IgD-negative memory B cell (primary cell): ENCODE results near the gene INPP4A. TPM values are rescaled to one million over a fixed set of nuclear protein-coding genes. Genes with fewer than 3 reads are reported as not detected.

Experiments
- H3K27ac Mint-ChIP-seq, 3 donors: one replicate each; pipeline ENCODE4 v1.8.0; 2020 to 2022; ENCODE audit warnings: mild to moderate bottlenecking in 3 of 3, mixed read lengths in 3 of 3, moderate library complexity in 1 of 3
- H3K27me3 Mint-ChIP-seq: one replicate; pipeline ENCODE4 v1.8.0; 2021; ENCODE audit warnings: mixed read lengths
- H3K36me3 Mint-ChIP-seq: one replicate; pipeline ENCODE4 v1.8.0; 2020; ENCODE audit warnings: mild to moderate bottlenecking, mixed read lengths
- H3K4me1 Mint-ChIP-seq, 3 donors: one replicate each; pipeline ENCODE4 v1.8.0; 2020 to 2022; ENCODE audit warnings: mixed read lengths in 3 of 3, mild to moderate bottlenecking in 1 of 3
- H3K4me3 Mint-ChIP-seq, 4 donors: one replicate each; pipeline ENCODE4 v1.8.0; 2020 to 2022; ENCODE audit warnings: mild to moderate bottlenecking in 4 of 4, mixed read lengths in 4 of 4, moderate library complexity in 3 of 4
- H3K9me3 Mint-ChIP-seq, 3 donors: one replicate each; pipeline ENCODE4 v1.8.0; 2020 to 2021; ENCODE audit warnings: mixed read lengths in 3 of 3, mild to moderate bottlenecking in 1 of 3
- polyA plus RNA-seq: library from polyadenylated mRNA; unstranded; fragments of 300-500 nt; fragmentation: Illumina TruSeq; gene quantifications from one replicate; pipeline ENCODE4 v1.2.3, GENCODE V29; 2021

Gene INPP4A
- polyA plus RNA-seq, 1 donor from 2014 or later = 8.2 TPM

DNA sequence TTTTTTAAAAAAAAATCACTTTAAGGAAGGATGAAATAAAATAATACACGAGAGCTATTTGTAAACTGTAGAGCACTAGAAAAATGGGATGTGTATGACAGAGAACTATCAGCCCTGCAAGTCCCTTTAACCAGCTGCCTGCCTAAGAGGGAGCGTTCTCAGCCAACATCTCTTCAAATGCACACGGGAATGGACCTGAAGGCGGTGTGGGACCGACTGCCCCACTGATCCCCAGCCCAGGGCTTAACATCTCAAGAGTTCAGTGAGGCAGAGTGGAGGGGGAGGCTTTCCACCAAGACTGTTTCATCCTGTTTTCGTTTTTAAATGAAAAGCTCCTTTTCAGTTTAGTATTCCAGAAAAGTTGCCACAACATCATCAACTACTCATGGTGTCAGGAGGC, 2.2 kb downstream of the INPP4A start:
- Mint-ChIP-seq H3K36me3 (peaks cover 2% of the 10 kb centered on the region), H3K4me1 (peaks cover 17 to 22% (median 21%) of the 10 kb centered on the region in 3 donors), H3K4me3 (peak overlapping the region; percentile 4 to 99 (median 72)), H3K27me3 (no peaks in the 10 kb centered on the region), H3K9me3 (no peaks in the 10 kb centered on the region), H3K27ac (peak overlapping the region in 2 of 3 donors; percentile 49 to 72)

DNA sequence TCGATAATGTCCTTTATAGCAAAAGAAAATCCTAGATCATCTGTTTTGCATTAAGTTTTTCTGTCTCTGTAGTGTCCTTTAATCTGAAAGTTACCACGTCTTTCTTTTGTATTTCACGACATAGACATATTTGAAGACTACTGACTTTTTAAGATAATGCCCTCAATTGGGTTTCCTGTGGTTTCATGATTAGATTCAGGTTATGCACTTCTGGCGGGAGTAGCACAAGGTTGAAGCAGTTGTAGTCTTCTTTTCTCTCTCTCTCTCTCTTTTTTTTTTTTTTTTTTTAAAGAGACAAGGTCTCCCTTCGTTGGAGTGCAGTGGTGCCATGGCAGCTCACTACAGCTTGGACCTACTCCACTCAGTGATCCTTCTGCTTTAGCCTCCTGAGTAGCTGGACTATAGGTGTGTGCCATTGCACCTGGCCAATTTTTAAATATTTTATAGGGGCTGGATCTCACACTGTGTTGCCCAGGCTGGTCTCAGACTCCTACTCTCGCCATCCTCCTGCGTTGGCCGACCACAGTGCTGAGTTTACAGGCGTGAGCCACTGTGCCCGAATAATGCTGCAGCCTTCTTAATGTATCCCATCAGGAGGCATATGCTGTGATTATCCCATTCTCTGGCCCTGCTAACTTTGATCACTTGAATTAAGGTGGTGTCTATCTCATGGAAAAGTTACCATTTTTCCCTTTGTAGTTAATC, 3.9 kb downstream of the INPP4A start:
- Mint-ChIP-seq H3K27me3 (no peaks in the 10 kb centered on the region), H3K36me3 (peaks cover 7% of the 10 kb centered on the region), H3K4me1 (peaks cover 25 to 34% (median 30%) of the 10 kb centered on the region in 3 donors), H3K27ac (peak overlapping the region in 2 of 3 donors; percentile 28 to 40), H3K4me3 (peak overlapping the region in 2 of 4 donors; percentile 12 to 54), H3K9me3 (no peaks in the 10 kb centered on the region)

DNA sequence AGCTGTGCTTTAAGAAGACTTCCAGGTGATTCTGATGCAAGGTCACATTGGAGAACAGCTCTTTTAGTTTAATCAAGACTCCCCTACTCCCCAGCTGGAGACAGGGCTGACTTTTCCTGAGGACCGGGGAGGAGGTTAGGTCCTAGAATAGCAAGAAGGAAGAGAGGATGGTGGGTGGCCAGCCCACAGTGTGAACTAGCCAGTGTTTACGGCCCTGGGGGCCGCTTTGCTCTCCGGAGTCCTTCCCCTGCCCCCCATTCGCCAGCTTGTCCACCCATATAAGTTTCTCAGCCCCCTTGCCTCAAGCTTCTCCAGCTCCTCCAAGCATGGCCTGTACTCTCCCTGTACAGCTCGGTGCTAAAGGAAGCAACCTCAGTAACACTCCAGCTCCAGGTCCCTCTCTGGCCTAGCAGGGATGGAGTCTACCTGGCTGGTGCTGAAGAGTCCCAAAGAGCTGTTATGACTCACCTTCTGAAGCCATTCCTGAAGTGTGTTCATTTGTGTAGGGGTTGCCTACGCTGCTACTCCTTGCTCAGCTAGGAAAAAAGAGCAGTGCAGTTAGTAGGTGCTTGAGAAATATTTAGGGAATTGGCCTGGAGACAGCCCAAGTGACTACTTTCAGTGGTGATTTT, 7.9 kb downstream of the INPP4A start:
- peaks cover 7% of the 10 kb centered on the region for H3K36me3 Mint-ChIP-seq
- no peaks in the 10 kb centered on the region for H3K27me3 Mint-ChIP-seq
- peak overlapping the region in 2 of 3 donors; percentile 8 to 63 for H3K27ac Mint-ChIP-seq
- peaks cover 28 to 40% (median 38%) of the 10 kb centered on the region in 3 donors for H3K4me1 Mint-ChIP-seq
- H3K4me3 Mint-ChIP-seq = peak overlapping the region in 1 of 4 donors; percentile 11
- no peaks in the 10 kb centered on the region for H3K9me3 Mint-ChIP-seq

DNA sequence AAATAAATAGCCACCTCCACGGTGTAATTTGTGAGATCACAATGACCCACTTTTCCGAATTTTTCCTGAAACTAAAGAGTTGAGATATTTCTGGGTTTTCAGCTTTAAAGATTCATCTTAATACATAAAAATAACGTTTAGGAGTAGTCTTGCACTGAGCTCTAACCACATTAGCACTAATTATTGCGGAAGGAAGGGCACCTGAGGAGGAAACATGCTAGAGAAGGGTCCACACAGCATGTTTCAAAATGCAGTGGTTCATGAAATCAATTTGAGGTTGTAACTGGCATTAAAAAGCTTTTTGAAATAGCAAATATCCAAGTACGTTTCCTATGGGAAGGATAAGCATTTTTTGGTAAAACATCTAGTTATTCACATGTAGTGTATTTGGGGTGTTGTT, 8.4 kb downstream of the INPP4A start:
- H3K27me3 Mint-ChIP-seq = no peaks in the 10 kb centered on the region
- H3K4me3 Mint-ChIP-seq = peak overlapping the region in 2 of 4 donors; percentile 11 to 22
- peaks cover 7% of the 10 kb centered on the region for H3K36me3 Mint-ChIP-seq
- peaks cover 28 to 40% (median 38%) of the 10 kb centered on the region in 3 donors for H3K4me1 Mint-ChIP-seq
- no peaks in the 10 kb centered on the region for H3K9me3 Mint-ChIP-seq
- H3K27ac Mint-ChIP-seq = peak overlapping the region in 2 of 3 donors; percentile 8 to 63

DNA sequence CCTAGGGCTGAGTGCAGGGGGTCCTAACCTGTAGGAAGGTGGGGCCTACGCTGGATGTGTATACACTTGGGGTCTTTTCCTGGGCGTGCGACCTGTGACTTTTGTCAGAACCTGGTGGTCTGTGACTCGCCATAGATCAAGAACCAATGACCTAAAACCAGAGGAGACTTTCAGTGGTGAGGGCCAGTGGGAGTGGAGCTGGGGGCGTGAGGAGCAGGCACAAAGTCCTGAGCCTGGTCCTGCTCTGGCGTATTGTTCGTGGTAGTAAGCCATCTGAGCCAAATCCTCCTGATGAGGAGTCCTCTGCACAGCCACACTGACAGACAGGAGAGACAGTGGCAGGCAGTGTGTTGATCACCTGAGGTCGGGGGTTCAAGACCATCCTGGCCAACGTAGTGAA, 8.9 kb downstream of the INPP4A start:
- H3K9me3 Mint-ChIP-seq = no peaks in the 10 kb centered on the region
- H3K36me3 Mint-ChIP-seq = peaks cover 5% of the 10 kb centered on the region
- peaks cover 28 to 41% (median 38%) of the 10 kb centered on the region in 3 donors for H3K4me1 Mint-ChIP-seq

DNA sequence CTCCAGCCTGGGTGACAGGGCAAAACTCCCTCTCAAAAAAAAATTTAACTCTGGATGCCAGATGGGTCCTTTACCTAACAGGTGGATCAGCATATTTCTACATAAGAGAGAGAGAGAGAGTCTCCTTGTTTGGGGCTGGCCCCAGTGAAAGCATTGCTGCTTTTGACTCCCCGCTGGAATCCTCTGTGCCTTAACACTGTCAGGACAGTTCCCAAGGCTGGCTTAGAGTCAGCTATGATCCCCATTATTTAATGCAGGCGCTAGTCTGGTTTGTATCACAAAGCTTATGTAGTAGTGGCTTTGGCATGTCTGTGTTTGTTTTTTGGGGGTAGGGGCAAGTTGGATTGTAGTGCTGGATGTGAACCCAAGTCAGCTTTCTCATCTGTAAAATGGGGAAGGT, 9.4 kb downstream of the INPP4A start:
- Mint-ChIP-seq H3K4me3 (peak overlapping the region in 2 of 4 donors; percentile 24 to 82), H3K4me1 (peaks cover 25 to 40% (median 35%) of the 10 kb centered on the region in 3 donors), H3K36me3 (peaks cover 5% of the 10 kb centered on the region), H3K27me3 (no peaks in the 10 kb centered on the region), H3K27ac (peak overlapping the region; percentile 64 to 79 (median 71)), H3K9me3 (no peaks in the 10 kb centered on the region)

More for the DNA sequence above, 8.9 kb downstream of the INPP4A start:
- Mint-ChIP-seq H3K27me3 (no peaks in the 10 kb centered on the region), H3K4me3 (peak overlapping the region in 2 of 4 donors; percentile 5 to 22), H3K27ac (peak overlapping the region in 2 of 3 donors; percentile 8 to 63)

DNA sequence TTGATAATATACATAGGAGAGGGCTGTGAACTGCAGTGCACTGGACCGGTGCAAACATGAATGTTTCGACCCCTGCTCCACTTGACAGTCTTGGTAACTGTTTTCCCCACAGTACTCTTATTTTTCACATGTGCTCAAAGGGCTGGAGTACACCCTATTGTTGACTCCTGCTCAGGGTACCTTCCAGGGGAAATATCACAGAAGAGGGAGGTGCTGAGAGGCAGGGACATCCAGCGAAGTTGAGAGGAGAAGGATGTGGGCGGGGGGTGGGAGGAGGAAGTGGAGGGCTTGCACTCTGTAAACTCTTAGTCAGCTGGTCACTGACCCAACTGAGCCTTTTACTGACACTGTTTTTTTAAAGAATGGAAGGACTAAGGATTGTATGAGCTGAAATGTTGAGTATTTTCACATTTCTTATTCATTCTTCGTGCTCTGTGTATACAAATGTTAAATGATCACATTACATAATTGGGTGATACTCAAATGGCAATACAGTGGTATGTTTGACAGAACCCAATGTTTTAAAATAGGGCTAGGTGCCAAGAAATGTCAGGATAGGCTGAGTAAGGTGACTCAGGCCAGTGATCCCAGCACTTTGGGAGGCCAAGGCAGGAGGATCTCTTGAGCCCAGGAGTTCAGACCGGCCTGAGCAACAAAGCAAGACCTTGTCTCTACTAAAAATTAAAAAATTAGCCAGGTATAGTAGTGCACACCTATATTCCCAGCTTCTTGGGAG, 10.0 kb downstream of the INPP4A start:
- no peaks in the 10 kb centered on the region for H3K9me3 Mint-ChIP-seq

DNA sequence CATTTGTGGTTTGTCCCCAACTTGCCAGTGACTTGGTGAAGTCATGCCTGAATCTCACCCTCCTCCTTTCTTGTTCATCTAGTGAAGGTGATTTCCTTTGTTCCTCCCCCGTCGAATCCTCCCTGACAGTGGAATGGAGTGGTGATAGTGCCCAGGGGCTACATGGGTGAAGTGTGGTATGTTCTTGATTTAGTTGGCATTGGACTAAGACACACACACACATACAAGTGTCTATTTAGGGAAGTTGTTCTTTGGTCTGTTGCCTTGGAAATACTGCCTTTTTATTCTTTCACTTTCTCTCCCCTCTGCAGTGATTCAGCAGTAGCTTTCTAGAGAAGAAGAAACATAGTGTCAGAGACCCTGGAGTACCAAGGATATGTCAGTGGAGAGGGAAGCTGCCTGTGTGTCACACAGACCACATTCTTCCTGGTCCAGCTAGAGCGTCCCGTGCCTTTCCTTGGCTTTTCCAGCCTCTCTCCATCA, 10.9 kb downstream of the INPP4A start:
- peaks cover 30 to 51% (median 47%) of the 10 kb centered on the region in 3 donors for H3K4me1 Mint-ChIP-seq
- no peaks in the 10 kb centered on the region for H3K9me3 Mint-ChIP-seq
- peaks cover 6% of the 10 kb centered on the region for H3K36me3 Mint-ChIP-seq
- H3K27ac Mint-ChIP-seq = peak overlapping the region; percentile 27 to 79 (median 79)
- peak overlapping the region; percentile 5 to 87 (median 53) for H3K4me3 Mint-ChIP-seq
- H3K27me3 Mint-ChIP-seq = no peaks in the 10 kb centered on the region

More for the DNA sequence above, 10.0 kb downstream of the INPP4A start:
- H3K36me3 Mint-ChIP-seq = peaks cover 5% of the 10 kb centered on the region
- peaks cover 27 to 44% (median 38%) of the 10 kb centered on the region in 3 donors for H3K4me1 Mint-ChIP-seq
- peak overlapping the region in 2 of 4 donors; percentile 24 to 82 for H3K4me3 Mint-ChIP-seq
- no peaks in the 10 kb centered on the region for H3K27me3 Mint-ChIP-seq
- H3K27ac Mint-ChIP-seq = peak overlapping the region; percentile 64 to 91 (median 79)

DNA sequence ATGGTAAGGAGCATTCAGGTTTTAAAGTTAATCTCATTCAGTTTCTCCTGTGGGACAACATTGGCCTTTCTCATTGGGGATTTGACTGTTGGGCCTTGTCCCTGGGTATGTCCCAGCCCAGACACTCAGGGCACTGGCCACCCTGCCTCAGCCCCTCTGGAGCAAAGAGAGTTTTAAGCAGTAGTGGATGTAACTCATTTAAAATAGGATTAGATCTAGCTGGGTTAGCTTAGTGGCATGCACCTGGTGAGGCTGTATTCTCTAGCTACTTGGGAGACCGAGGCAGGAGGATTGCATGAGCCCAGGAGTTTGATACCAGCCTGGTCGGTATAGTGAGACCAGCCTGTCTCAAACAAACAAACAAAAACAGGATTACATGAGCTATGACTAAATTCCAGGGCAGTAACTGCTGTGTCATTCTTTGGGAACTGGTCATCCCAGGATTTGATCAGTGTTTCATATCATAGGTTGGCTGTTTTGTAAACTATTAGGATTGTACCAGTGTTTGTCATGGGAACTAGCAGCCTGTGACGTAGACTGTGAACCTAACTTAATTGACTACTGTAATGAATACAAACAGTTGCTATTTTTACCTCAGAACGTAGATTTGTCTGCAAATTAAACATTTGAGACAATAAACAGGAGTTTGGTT, 12.5 kb downstream of the INPP4A start:
- Mint-ChIP-seq H3K9me3 (no peaks in the 10 kb centered on the region), H3K36me3 (peaks cover 7% of the 10 kb centered on the region), H3K4me3 (no peak overlapping the region), H3K27me3 (no peaks in the 10 kb centered on the region), H3K4me1 (peaks cover 37 to 60% (median 56%) of the 10 kb centered on the region in 3 donors), H3K27ac (peak overlapping the region in 2 of 3 donors; percentile 55 to 80)

DNA sequence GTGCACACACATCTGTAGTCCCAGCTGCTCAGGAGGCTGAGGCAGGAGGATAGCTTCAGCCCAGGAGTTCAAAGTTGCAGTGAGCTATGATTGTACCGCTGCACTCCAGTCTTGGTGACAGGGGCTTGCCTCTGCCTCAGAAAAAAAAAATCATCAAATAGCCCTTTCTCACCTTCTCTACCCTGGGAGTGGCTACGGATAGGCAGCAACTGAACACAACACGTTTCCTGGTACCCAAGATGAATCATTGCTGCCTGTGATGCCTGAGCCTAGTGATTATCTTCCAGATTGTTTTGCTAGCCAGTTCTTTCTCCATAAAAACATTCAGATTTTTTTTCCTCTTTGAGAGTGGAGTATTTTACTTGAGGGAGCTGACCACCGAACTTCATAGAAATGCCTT, 13.5 kb downstream of the INPP4A start:
- peaks cover 3% of the 10 kb centered on the region for H3K36me3 Mint-ChIP-seq
- H3K27ac Mint-ChIP-seq = peak overlapping the region in 1 of 3 donors; percentile 84
- peak overlapping the region in 1 of 4 donors; percentile 51 for H3K4me3 Mint-ChIP-seq
- H3K27me3 Mint-ChIP-seq = no peaks in the 10 kb centered on the region
- peaks cover 34 to 57% (median 51%) of the 10 kb centered on the region in 3 donors for H3K4me1 Mint-ChIP-seq
- no peaks in the 10 kb centered on the region for H3K9me3 Mint-ChIP-seq

DNA sequence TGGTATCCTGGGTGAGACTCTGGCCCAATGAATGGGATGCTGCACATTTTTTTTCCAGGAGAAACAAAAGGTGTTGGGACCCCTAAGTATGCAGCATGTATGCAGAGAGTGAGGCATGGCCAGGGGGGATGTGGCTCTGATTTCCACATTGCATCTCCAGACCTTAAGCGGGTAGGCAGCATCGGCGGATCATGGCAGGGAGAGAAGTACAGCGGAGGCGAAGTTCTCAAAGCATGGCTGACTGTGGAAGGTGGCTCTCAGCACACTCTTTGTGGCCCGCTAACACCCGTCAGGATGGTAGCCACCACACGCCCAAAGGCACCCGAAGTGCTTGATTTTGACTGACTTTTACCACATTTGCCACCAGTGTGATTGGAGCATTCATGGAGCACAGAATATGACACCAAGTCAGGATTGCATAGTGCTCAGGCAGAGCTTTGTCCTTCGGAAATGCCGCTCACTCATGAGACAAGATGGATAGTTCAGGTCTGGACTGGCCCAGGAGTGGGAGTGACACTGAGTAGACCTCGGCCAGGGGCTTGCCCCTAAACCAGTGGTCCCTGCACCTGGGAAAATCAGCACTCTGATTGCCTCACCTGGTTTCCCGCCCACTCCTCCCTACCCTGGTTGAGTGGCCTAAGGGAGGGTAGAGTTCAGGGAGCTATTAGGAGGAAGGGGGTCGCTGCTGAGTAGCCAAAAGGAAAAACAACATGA, 14.2 kb downstream of the INPP4A start:
- Mint-ChIP-seq H3K4me1 (peaks cover 34 to 58% (median 51%) of the 10 kb centered on the region in 3 donors), H3K36me3 (peaks cover 1% of the 10 kb centered on the region), H3K9me3 (no peaks in the 10 kb centered on the region), H3K4me3 (no peak overlapping the region), H3K27me3 (no peaks in the 10 kb centered on the region), H3K27ac (peak overlapping the region in 1 of 3 donors; percentile 84)

DNA sequence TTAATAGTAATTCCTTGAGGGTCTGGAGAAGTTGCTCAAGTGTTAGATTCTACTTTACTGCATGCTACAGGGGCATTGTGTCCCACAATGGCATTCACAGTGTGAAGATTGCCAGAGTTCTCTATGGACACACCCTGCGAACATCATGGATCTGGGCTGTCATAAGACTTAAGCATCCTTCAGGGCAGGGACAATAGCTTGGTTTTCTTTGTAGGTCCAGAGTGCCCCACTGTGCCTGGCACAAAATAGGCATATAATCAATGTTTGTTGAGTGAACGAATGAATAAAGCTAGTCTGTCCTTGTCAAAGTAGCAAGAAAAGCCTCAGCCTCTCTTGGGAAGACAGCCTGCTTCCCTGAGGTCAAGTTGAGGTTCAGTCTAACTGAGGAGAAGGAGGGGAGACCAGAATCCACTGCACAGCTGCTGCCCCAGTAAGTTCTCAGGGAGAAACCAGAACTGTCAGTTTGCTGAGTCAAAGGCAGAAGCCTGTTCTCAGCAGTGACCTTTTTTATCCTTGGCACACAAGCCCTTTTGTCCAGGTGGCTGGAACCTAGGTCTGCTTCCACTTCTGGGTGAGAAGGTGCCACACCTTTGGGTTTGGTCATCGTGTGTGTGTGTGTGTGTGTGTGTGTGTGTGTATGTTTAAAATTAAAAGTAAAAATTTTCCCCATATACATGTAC, 15.0 kb downstream of the INPP4A start:
- peak overlapping the region in 2 of 3 donors; percentile 87 to 92 for H3K27ac Mint-ChIP-seq
- peaks cover 1% of the 10 kb centered on the region for H3K36me3 Mint-ChIP-seq
- H3K4me3 Mint-ChIP-seq = peak overlapping the region in 2 of 4 donors; percentile 54 to 85
- H3K27me3 Mint-ChIP-seq = no peaks in the 10 kb centered on the region
- peaks cover 33 to 59% (median 53%) of the 10 kb centered on the region in 3 donors for H3K4me1 Mint-ChIP-seq
- H3K9me3 Mint-ChIP-seq = no peaks in the 10 kb centered on the region
